NOMO-1 treated with dmso at 0.1 percent for 144 hours (cell line): Measurements from ENCODE around the gene DAPK1.

Source experiments
- DNase-seq: peaks from one replicate; lab custom pipeline; 2025; ENCODE audit not compliant: unreplicated experiment; lab: John Stamatoyannopoulos, UW

DAPK1 gene

DNA sequence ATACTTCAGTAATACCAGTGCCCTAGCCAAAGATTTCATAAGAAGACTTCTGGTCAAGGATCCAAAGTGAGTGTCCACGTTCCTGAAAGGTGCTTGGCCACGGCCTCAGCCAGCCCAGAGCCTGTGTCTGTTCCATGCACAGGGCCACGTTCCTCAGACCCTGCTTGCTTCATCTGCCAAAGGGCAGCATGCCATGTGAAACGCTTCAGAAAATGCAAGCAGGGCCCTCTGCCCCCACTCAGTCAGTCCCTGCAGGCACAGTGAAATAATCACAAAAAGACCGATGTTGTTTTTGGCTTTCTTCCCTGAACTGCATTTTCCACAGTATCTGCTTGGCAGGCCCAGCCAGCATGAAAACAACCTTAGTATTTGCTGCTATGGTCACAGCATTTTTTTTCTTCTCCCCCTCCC is 142.7 kb downstream of the DAPK1 start:
- DNase-seq, result no peak

- DNase-seq, result no peak
Observed at GRCh38 chr9:87641067-87641466, 143.4 kb downstream of the DAPK1 start.

- DNase-seq, result no peak
Observed at GRCh38 chr9:87642330-87643106, 144.9 kb downstream of the DAPK1 start.

DNA sequence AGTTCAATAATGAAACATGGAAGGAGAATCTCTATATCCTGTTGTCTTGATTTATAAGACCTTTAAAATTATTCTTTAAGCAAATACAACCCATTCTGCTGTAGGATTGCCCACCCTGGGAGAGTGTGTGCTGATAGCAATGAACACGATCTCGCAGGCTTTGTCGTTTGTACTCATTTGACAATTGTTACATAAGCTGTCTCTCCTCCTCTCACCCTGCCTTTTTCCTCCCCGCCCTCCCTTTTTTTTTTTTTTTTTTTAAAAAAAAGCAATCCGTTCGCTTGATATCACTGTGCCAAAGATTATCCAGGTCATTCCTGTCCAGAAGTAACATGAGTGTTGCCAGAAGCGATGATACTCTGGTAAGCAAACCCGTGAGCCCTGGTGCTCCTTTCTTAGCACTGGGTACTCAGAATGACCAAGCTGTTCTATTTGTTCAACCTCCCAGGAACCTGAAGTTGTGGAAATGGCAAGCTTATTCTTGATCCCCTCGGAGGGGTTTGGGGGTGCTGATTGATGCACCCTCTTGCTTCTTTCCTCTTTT is 145.5 kb downstream of the DAPK1 start:
- DNase-seq, result no peak

DNA sequence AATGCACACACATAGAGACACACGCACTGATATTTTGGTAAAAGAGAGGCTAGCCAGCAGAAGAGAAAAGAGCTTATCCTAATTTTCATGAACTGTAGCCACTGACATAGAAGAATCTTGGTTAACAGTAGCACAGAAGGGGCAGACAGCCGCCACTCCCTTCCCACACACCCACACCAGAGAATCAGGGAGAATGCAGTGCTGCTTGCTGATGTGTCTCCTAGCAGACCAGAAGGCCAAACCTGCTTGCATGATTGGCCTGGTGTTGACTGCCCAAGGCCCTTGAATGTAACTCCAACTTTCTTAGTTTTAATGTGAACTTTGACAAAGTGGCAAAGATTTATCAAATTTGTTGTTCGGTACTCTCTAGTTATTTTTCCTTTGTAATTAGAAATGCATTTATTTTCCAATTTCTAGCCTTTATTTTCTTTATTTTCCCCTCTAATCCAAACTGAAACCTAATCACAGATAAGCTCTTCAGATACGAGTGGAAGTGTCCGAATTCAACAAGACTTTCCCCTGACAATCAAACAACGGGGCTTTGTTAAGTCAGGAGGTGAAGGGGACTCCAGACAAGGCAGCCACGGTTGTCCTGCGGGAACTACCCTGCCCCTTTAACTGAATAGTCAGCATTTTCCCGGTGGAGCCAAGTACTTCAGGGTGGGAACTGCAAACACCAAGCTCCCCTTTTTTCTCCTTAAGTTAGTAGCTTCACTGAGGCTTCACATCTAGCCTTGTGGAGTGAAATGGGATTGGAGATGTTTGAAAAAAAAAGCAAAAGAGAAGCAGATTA is 146.3 kb downstream of the DAPK1 start:
- no peak for DNase-seq

DNA sequence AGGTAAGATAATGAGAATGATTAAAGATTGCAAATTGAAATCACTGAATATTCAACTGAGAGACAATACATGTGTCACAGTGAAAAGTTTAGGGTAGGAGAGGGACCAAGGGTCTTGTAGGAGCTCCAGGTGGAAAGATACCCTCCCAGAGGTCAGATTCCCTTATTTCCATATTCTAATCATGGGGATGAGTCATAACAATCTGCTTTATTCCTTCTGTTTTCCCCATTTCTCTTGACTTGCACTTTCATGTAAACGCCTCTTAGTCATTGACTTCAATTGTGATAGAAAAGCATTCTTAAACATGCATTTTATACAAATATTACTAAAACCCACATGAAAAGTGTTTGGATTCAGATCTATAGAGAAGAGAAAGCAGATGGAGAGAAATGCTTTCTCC is 147.0 kb downstream of the DAPK1 start:
- DNase-seq, result no peak

DNA sequence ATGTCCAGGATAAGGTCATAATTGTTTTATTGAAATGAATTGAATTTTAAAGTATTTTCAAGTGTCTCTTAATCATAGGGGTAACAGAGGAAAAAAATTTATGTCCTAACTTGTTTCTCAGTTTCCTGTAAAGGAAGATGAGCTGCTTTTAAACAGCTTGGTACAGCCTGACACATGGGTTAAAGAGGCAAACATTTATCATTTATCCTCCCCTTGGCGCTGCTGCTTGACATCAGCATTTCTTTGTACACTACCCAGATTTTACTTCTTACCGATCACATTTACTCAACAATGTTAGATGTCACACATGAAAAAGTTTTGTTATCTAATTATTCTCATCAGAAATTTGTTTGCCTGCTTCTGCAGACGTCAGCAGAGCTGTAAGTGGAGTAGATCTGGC is 148.9 kb downstream of the DAPK1 start:
- DNase-seq, result no peak

GRCh38 chr9:87647114-87647513 is 149.4 kb downstream of the DAPK1 start:
- no peak for DNase-seq

- no peak for DNase-seq
Observed at GRCh38 chr9:87648606-87649005, 150.9 kb downstream of the DAPK1 start.

DNA sequence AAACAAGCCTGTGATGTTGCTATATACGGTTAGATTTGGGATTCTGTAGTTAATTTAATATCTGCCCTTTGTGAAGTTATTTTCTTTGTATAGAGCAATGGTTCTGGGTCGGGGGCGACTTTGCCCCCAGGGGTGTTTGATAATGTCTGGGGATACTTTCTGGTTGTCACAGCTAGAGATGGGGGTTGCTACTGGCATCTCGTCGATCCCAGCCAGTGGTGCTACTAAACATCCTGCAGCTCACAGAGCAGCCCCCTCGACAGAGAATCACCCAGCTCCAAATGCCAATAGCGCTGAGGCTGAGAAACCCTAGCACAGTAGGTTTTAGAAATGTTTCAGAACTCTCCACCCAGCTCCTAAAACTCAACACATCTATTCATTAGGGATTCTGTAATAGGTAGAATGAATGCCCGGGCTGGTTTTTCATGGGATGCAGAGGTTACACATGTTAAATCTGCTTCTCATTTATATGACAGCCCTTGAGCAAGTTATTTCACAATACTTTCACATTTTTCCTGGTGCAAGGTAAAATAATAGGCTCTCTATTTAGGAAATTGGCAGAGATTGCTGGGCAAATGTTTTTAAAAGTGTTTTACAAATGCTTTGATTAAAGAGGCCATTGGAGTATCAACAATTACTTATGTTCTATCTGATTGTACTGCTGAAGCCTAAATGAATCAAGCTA is 153.1 kb downstream of the DAPK1 start:
- no peak for DNase-seq

DNA sequence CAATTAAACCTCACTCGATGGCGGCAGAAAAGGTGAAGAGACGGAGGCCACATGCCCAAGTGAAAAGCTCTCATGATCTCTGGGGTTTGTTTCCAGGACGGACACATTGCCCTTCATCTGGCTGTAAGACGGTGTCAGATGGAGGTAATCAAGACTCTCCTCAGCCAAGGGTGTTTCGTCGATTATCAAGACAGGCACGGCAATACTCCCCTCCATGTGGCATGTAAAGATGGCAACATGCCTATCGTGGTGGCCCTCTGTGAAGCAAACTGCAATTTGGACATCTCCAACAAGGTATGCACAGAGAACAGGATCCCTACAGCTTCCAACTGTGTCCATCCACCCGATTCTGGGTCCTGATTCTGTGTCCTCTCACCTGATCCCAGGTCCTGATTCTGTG is 153.8 kb downstream of the DAPK1 start:
- DNase-seq, result no peak

DNA sequence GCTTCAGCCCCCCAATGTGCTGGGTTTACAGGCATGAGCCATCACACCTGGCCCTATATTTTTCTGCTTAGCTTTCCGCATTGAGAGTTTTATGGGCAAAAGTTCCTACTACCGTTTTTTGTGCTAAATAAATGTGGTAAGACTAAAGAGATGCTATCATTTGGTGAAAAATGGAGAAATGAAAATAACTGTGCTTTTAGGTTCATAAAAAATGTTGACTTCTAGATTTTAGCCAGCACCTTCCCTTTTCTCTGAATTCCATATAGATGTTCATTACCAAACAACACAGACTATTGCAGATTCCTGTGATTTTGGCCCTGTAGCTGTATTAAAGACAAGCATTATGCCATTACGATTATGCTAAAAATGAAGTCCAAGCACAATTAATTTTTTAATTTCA is 156.3 kb downstream of the DAPK1 start:
- peak; percentile 25 for DNase-seq

DNA sequence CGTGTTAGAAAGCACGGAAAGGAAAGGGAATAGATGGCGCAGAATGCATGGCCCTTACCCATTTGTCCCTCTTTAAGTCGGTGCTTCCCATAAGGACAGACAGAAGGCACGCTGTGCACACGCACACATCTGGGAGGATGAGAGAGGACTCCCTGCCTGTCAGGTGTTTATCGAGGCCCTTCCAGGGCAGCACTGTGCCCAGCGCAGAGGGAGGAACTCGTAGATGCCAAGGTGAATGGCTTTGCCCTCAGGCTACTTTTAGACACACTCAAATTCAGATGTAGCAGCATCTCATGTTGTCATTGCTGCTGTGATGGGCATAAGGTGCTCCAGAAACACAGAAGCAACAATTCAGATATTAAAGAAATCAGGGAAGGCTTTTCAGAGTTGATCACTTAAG is 158.1 kb downstream of the DAPK1 start:
- DNase-seq, result no peak

DNA sequence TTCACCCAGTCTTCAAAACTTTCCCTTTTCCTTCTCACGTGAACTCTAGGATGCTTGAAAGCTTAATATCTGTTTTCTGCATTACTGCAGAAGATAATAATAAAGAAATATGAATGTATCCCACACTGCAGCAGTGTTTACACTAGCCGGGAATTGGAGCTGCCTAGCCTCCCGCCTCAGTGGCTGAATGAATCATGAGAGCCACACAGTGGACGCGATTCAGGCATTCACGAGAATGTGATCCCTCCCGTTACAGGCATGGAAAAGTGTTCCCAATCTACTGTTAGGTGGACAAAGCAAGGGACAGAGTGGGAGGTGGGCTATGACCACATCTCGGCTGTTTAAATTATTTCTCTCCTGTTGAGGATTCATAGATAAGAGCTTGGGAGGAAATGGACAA is 158.8 kb downstream of the DAPK1 start:
- DNase-seq, result no peak

- DNase-seq, result no peak
Observed at GRCh38 chr9:87657190-87657589, 159.5 kb downstream of the DAPK1 start.

- DNase-seq, result no peak
Observed at GRCh38 chr9:87657893-87658292, 160.2 kb downstream of the DAPK1 start.

GRCh38 chr9:87658511-87658910 is 160.8 kb downstream of the DAPK1 start:
- no peak for DNase-seq

- DNase-seq, result no peak
Observed at GRCh38 chr9:87659534-87660419, 162.1 kb downstream of the DAPK1 start.

DNA sequence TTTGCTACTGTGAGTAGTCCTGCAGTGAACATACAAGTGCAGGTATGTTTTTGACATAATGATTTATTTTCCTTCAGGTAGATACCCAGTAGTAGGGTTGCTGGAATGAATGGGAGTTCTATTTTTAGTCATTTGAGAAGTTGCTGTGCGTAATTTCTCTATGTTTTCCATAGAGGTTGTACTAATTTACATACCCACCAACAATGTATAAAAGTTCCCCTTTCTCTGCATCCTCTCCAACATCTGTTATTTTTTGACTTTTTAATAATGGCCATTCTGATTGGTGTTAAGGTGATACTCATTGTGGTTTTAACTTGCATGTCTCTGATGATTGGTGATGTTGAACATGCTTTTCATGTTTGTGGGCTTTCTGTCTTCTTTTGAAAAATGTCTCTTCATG is 163.6 kb downstream of the DAPK1 start:
- DNase-seq, result no peak

GRCh38 chr9:87662808-87663528 is 165.3 kb downstream of the DAPK1 start:
- DNase-seq, result peak; percentile 21
